Mesendoderm (in vitro differentiated cells): Measurements from ENCODE around the gene VSIG10L2.

Source experiments
- DNase-seq: peaks from one replicate; pipeline ENCODE4 v3.0.0; 2013
- H2AK5ac ChIP-seq: 2 replicates; pipeline ENCODE4 v1.6.1; 2013; ENCODE audit warnings: low read length, inconsistent platforms
- H2BK120ac ChIP-seq: 2 replicates; pipeline ENCODE4 v1.6.1; 2013; ENCODE audit warnings: low read depth, mild to moderate bottlenecking, low read length, moderate library complexity, mixed read lengths
- H2BK15ac ChIP-seq: replicated peaks from 2 replicates; pipeline ENCODE4 v1.6.1; 2013; ENCODE audit warnings: low read depth, mild to moderate bottlenecking, moderate library complexity
- H2BK5ac ChIP-seq: 2 replicates; pipeline ENCODE4 v1.6.1; 2013; ENCODE audit warnings: low read length, inconsistent platforms
- H3K18ac ChIP-seq: 2 replicates; pipeline ENCODE4 v1.6.1; 2013; ENCODE audit warnings: mild to moderate bottlenecking, low read length, mixed read lengths
- H3K23ac ChIP-seq: one replicate; pipeline ENCODE4 v1.6.1; 2013; ENCODE audit warnings: low read length
- H3K27ac ChIP-seq: 2 replicates; pipeline ENCODE4 v1.5.1; 2013; ENCODE audit warnings: low read depth, mild to moderate bottlenecking, inconsistent platforms, low read length, moderate library complexity
- H3K27me3 ChIP-seq: 2 replicates; pipeline ENCODE4 v1.6.1; 2013; ENCODE audit warnings: low read length, control low read depth, mild to moderate bottlenecking, inconsistent platforms; ENCODE audit not compliant: insufficient read depth, poor library complexity
- H3K36me3 ChIP-seq: 2 replicates; pipeline ENCODE4 v1.6.1; 2013; ENCODE audit warnings: low read length, inconsistent platforms; ENCODE audit not compliant: control insufficient read depth, insufficient read depth
- H3K4ac ChIP-seq: one replicate; pipeline ENCODE4 v1.6.1; 2013; ENCODE audit warnings: low read depth, mild to moderate bottlenecking, low read length, moderate library complexity
- H3K4me1 ChIP-seq: 2 replicates; pipeline ENCODE4 v1.6.1; 2013; ENCODE audit warnings: low read depth, low read length, inconsistent platforms; ENCODE audit not compliant: control insufficient read depth
- H3K4me2 ChIP-seq: 2 replicates; pipeline ENCODE4 v1.6.1; 2013; ENCODE audit warnings: low read length
- H3K4me3 ChIP-seq: 2 replicates; pipeline ENCODE4 v1.5.1; 2013; ENCODE audit warnings: mild to moderate bottlenecking, low read length
- H3K56ac ChIP-seq: one replicate; pipeline ENCODE4 v1.6.1; 2013; ENCODE audit warnings: low read length
- H3K79me1 ChIP-seq: 2 replicates; pipeline ENCODE4 v1.6.1; 2013; ENCODE audit warnings: low read length, inconsistent platforms
- H3K79me2 ChIP-seq: 2 replicates; pipeline ENCODE4 v1.6.1; 2013; ENCODE audit warnings: mild to moderate bottlenecking, low read length; ENCODE audit not compliant: control insufficient read depth, insufficient read depth
- H3K9ac ChIP-seq: 2 replicates; pipeline ENCODE4 v1.6.1; 2013; ENCODE audit warnings: low read length, inconsistent platforms
- H4K5ac ChIP-seq: one replicate; pipeline ENCODE4 v1.6.1; 2013; ENCODE audit warnings: low read length
- H4K8ac ChIP-seq: one replicate; pipeline ENCODE4 v1.6.1; 2013; ENCODE audit warnings: low read depth, mild to moderate bottlenecking, control low read depth, low read length, moderate library complexity
- WGBS: extraction: QIAGEN DNeasy Blood & Tissue Kit; methylation state at CpG from one replicate; pipeline ENCODE4 v1.1.7; 2013; ENCODE audit warnings: low lambda C conversion rate, missing lambda C conversion rate; ENCODE audit not compliant: insufficient coverage; ENCODE audit errors: extremely low coverage; 5-methylcytosine and 5-hydroxymethylcytosine counted together

The VSIG10L2 gene

DNA sequence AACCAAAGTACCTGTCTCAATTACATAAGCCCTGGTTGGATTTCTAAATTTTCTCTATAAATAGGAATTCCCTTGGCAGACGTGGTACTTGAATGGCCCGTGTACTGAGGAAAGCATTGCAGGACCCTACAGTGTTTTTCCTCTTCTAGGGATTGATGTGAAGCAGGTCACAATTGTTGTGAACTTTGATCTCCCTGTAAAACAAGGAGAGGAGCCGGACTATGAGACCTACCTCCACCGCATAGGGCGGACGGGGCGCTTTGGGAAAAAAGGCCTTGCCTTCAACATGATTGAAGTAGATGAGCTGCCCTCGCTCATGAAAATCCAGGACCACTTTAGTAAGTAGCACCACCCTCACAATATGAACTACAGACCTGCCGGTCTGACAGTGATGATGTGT, 24.8 kb upstream of the VSIG10L2 start:
- no peak overlapping the region for H3K4ac ChIP-seq
- no peak overlapping the region for H3K9ac ChIP-seq
- H3K4me1 ChIP-seq: no peaks in the 10 kb centered on the region
- no peak overlapping the region for H2BK5ac ChIP-seq
- H2AK5ac ChIP-seq: no peak overlapping the region
- H3K23ac ChIP-seq: no peak overlapping the region
- H3K79me2 ChIP-seq: no peaks in the 10 kb centered on the region
- H3K27ac ChIP-seq: no peak overlapping the region
- no peaks in the 10 kb centered on the region for H3K79me1 ChIP-seq
- no peak overlapping the region for H3K18ac ChIP-seq
- no peaks in the 10 kb centered on the region for H3K27me3 ChIP-seq
- H3K4me3 ChIP-seq: no peak overlapping the region
- no peak for DNase-seq
- WGBS: no CpG with 5 or more reads among the region's 9 CpGs
- H2BK120ac ChIP-seq: no peak overlapping the region
- H2BK15ac ChIP-seq: no peak overlapping the region
- no peak overlapping the region for H3K4me2 ChIP-seq
- H3K36me3 ChIP-seq: no peaks in the 10 kb centered on the region
- H4K8ac ChIP-seq: no peak overlapping the region
- no peak overlapping the region for H3K56ac ChIP-seq
- H4K5ac ChIP-seq: no peak overlapping the region

DNA sequence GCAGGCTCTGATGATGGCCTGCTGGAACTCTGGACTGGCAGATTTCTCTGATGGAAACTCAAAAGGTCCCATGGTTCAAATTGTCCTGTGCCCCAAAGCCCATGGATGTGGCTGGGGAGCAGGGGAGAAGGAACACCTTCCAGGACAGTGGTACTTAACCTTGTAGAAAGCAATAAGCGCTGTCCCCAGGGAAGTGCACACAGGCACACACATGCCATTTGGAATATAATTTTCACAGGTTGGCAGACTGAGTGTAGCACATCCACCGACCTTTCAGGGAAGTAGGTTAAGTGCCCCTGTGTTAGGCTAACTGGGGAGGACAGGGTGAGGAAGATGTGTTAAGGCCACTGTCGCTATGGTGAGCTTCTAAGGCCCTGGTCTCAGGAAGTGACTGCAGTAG, 23.7 kb upstream of the VSIG10L2 start:
- Histone ChIP-seq H2AK5ac (no peak overlapping the region), H3K4me1 (no peaks in the 10 kb centered on the region), H4K5ac (no peak overlapping the region), H3K36me3 (no peaks in the 10 kb centered on the region), H2BK120ac (no peak overlapping the region), H3K23ac (no peak overlapping the region), H3K18ac (no peak overlapping the region), H3K4me3 (no peak overlapping the region), H4K8ac (no peak overlapping the region), H3K27me3 (no peaks in the 10 kb centered on the region), H3K27ac (no peak overlapping the region), H3K79me2 (no peaks in the 10 kb centered on the region), H3K4me2 (no peak overlapping the region), H3K9ac (no peak overlapping the region), H2BK15ac (no peak overlapping the region), H3K79me1 (no peaks in the 10 kb centered on the region), H3K4ac (no peak overlapping the region), H3K56ac (no peak overlapping the region), H2BK5ac (no peak overlapping the region)
- DNase-seq: no peak
- no CpG with 5 or more reads among the region's 3 CpGs for WGBS

DNA sequence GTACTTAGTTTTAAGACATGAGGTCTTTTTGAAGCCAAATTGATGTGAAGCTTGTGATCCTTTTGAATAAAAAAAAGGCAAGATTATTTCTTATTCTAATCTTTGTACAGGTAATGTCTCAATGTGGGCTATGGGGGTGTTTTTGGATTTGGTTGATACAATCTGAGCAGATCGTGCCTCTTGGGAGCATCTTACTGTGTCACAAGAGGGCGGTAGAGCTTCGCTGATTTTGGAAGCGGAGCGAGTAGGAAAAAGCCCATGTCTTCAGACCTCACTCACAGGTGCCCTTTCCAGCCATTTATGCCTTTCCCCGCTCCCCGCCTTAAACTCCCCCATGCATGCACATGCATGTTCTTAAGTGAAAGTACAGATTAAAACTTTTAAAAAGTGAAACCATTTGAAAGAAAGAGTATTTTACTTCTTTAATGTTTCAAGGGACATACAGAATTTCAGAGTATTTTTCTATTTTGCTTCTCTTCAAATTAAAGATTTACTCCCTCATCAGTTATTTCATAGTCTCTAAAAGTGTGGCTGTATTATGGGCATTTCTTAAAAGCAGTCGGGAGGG, 22.7 kb upstream of the VSIG10L2 start:
- no peak overlapping the region for H4K8ac ChIP-seq
- no peak overlapping the region for H2BK120ac ChIP-seq
- H3K18ac ChIP-seq: no peak overlapping the region
- no peaks in the 10 kb centered on the region for H3K27me3 ChIP-seq
- H3K4me1 ChIP-seq: no peaks in the 10 kb centered on the region
- no peak overlapping the region for H3K4me3 ChIP-seq
- no peaks in the 10 kb centered on the region for H3K79me1 ChIP-seq
- no peak overlapping the region for H3K27ac ChIP-seq
- H3K56ac ChIP-seq: no peak overlapping the region
- WGBS: no CpG with 5 or more reads among the region's 8 CpGs
- peak; percentile 83 for DNase-seq
- no peak overlapping the region for H4K5ac ChIP-seq
- no peaks in the 10 kb centered on the region for H3K36me3 ChIP-seq
- no peak overlapping the region for H2BK5ac ChIP-seq
- no peak overlapping the region for H3K4ac ChIP-seq
- H3K4me2 ChIP-seq: no peak overlapping the region
- H3K79me2 ChIP-seq: no peaks in the 10 kb centered on the region
- H2BK15ac ChIP-seq: no peak overlapping the region
- no peak overlapping the region for H3K23ac ChIP-seq
- no peak overlapping the region for H3K9ac ChIP-seq
- no peak overlapping the region for H2AK5ac ChIP-seq

GRCh38 chr11:125923633-125924032, 22.2 kb upstream of the VSIG10L2 start:
- no peak overlapping the region for H2AK5ac ChIP-seq
- no peak overlapping the region for H3K4me3 ChIP-seq
- H3K4me2 ChIP-seq: no peak overlapping the region
- no peak overlapping the region for H3K18ac ChIP-seq
- no peak overlapping the region for H4K8ac ChIP-seq
- no peaks in the 10 kb centered on the region for H3K27me3 ChIP-seq
- H3K4ac ChIP-seq: no peak overlapping the region
- no peak overlapping the region for H3K9ac ChIP-seq
- H3K56ac ChIP-seq: no peak overlapping the region
- H4K5ac ChIP-seq: no peak overlapping the region
- no peak overlapping the region for H2BK15ac ChIP-seq
- no peaks in the 10 kb centered on the region for H3K36me3 ChIP-seq
- no CpG with 5 or more reads among the region's 8 CpGs for WGBS
- H2BK120ac ChIP-seq: no peak overlapping the region
- no peaks in the 10 kb centered on the region for H3K4me1 ChIP-seq
- no peak for DNase-seq
- no peak overlapping the region for H3K23ac ChIP-seq
- no peak overlapping the region for H2BK5ac ChIP-seq
- no peaks in the 10 kb centered on the region for H3K79me2 ChIP-seq
- H3K27ac ChIP-seq: no peak overlapping the region
- no peaks in the 10 kb centered on the region for H3K79me1 ChIP-seq

DNA sequence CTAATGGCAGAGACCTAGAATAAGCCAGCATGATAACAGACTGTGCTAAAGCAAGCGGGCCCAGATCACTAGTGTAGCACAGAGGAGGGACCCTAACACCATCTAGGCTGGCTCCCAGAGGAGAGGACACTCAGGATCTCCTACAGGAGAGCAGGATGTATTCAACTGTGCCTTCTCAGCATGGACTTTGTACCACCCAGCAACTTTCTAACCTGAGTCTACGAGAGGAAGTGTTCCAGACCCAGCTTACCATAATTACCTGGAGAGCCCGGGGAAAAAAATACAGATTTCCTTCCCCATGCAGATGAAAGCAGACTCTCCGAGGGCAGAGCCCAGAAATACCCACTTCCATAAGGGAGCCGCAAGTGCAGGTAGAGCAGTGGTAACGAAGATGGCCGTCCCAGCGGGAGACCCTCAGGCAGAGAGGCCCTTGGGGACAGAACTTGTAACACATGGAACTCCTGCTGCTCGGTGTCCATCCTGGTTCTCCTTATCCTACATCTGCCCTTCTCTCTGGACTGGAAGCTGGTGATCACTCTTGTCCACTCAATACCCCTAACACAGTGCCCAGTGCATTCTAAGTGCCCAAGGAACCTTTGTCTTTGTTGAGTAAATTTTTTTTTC, 21.3 kb upstream of the VSIG10L2 start:
- H4K8ac ChIP-seq: no peak overlapping the region
- H3K4me2 ChIP-seq: no peak overlapping the region
- no peak overlapping the region for H4K5ac ChIP-seq
- no peak overlapping the region for H3K23ac ChIP-seq
- H3K18ac ChIP-seq: no peak overlapping the region
- H3K79me2 ChIP-seq: no peaks in the 10 kb centered on the region
- no peak overlapping the region for H2BK5ac ChIP-seq
- no CpG with 5 or more reads among the region's 9 CpGs for WGBS
- no peak for DNase-seq
- no peak overlapping the region for H2BK15ac ChIP-seq
- H3K9ac ChIP-seq: no peak overlapping the region
- no peaks in the 10 kb centered on the region for H3K79me1 ChIP-seq
- no peak overlapping the region for H2BK120ac ChIP-seq
- no peaks in the 10 kb centered on the region for H3K36me3 ChIP-seq
- H3K56ac ChIP-seq: no peak overlapping the region
- no peak overlapping the region for H2AK5ac ChIP-seq
- H3K27ac ChIP-seq: no peak overlapping the region
- no peaks in the 10 kb centered on the region for H3K27me3 ChIP-seq
- H3K4me3 ChIP-seq: no peak overlapping the region
- no peak overlapping the region for H3K4ac ChIP-seq
- H3K4me1 ChIP-seq: no peaks in the 10 kb centered on the region

GRCh38 chr11:125925247-125925740, 20.6 kb upstream of the VSIG10L2 start:
- H3K4me3 ChIP-seq: no peak overlapping the region
- H3K79me2 ChIP-seq: no peaks in the 10 kb centered on the region
- no peak overlapping the region for H3K4me2 ChIP-seq
- no peaks in the 10 kb centered on the region for H3K79me1 ChIP-seq
- H3K27ac ChIP-seq: no peak overlapping the region
- no peak overlapping the region for H3K56ac ChIP-seq
- H2BK120ac ChIP-seq: no peak overlapping the region
- no peak overlapping the region for H2BK5ac ChIP-seq
- H3K4ac ChIP-seq: no peak overlapping the region
- H3K4me1 ChIP-seq: no peaks in the 10 kb centered on the region
- H3K27me3 ChIP-seq: no peaks in the 10 kb centered on the region
- H3K18ac ChIP-seq: no peak overlapping the region
- H4K8ac ChIP-seq: no peak overlapping the region
- DNase-seq: peak; percentile 30
- no peak overlapping the region for H3K9ac ChIP-seq
- H2AK5ac ChIP-seq: no peak overlapping the region
- no peak overlapping the region for H4K5ac ChIP-seq
- H3K36me3 ChIP-seq: no peaks in the 10 kb centered on the region
- no peak overlapping the region for H3K23ac ChIP-seq
- no CpG with 5 or more reads among the region's 6 CpGs for WGBS
- H2BK15ac ChIP-seq: no peak overlapping the region
